Erythroblast (primary cell): Measurements from ENCODE around the gene SPATA9.
"Not testable (repeated sequence)": the region's sequence is repeated elsewhere in the genome, so short reads cannot be mapped to it uniquely, and the experiment has no call there.

Source experiments
- DNase-seq, 2 experiments: peaks; one replicate each; lab custom pipeline; 2025; lab: John Stamatoyannopoulos, UW
- GATA1 ChIP-seq: IDR thresholded peaks from 2 replicates; pipeline ENCODE4 v1.6.1; 2011; ENCODE audit warnings: low read depth, mild to moderate bottlenecking, control low read depth, low read length, moderate library complexity
- POLR2A ChIP-seq: IDR thresholded peaks from 2 replicates; pipeline ENCODE4 v1.6.1; 2011; ENCODE audit warnings: mild to moderate bottlenecking, low read length

Gene SPATA9

DNA sequence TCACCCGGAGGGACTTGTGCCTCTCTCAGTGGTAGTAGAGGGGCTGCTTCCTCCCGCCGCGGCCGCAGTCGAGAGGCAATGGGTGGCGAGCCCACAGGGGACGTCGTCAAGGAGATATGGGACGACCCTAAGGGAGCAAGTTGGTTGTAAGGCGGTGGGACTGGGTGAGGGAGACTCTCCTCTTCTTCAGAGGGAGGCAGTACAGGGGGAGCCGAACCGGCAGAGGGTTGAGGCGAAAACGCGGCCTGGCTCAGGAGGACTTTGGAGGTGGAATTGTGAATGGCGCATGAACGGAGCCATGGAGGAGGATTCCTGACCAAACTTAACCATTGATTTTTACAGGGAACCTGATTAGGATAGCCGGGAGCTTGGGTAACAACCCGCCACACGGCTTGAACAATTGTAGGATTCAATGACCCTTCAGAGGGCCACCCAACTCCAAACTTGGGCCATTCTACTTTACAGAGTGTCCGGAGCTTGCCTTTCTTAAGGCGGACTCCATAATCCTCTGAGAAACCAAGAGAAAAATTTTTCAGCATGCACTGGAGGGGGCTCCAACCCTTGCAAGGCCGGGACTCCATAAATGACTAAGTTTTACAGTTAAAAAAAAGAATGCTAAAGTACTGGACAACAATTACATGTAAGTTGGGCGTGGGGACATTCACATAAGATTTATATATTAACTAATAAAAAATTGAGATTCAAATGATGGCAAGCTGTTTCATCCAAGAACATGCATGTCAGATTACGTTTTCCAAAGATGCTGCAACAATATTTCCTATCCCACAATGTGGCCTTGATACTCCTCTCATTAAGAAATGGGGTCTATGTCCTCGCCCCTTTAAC, 28.9 kb upstream of the SPATA9 start:
- peak; percentile 42 to 49 for DNase-seq
- TF ChIP-seq GATA1 (no peak), POLR2A (no peak)

DNA sequence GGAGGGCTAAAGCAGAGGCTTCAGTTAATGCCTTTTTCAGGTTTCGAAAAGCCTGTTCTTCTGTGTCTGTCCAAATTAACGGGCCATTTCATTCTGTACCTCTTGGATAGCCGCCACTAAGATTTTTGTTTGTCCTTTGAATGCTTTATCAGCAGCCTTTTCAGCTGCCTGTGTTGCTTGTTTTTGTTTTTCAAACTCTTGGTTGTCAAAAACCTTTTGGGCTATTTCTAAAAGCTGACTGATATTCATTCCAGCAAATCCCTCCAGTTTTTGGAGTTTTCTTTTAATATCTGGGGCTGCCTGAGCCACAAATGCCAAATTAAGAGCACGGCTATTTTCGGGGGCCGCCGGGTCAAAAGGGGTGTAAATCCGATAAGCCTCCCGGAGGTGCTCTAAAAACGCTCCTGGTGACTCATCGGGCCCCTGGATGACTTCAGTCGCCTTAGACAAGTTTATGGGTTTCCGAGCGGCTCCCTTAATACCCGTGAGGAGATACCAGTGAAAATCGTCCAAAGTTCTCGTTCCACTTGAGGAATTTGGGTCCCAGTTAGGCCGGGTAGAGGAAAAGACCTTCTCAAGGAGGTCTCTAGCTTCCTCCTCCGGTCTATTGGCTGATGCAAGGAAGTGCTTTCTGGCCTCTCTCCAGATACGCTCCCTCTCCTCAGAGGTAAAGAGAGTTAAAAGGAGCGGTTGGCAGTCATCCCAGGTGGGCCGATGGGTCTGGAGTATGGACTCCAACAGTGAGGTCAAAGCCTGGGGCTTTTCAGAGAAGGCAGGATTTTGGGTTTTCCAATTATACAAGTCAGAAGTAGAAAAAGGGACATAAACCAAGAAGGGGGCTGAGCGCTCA, 28.1 kb upstream of the SPATA9 start:
- peak; percentile 68 to 75 for DNase-seq

DNA sequence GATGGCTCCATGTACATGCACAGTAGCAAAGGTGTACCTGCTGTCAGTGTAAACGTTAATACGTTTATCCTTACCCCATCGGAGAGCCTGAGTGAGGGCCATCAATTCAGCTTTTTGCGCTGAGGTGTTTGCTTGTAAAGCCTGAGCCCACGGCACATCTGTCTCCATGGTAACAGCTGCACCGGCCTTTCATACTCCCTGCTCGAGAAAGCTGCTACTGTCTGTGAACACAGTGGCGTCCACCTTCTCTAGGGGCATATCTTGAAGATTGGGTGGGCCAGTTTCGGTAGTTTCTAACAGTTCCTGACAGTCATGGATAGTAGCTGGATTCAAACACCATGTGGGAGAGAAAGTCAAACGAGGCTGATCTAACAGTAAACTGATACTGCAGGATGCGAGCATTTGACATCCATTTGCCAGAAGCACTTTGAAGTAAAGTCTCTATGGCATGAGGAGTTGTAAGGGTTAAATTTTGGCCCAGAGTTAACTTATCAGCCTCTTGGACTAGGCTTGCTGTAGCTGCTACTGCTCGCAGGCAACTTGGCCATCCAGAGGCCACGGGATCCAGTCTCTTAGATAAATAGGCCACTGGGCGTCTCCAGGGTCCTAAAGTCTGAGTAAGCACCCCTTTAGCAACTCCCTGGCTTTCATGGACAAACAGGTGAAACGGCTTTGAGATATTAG, 27.3 kb upstream of the SPATA9 start:
- no peak for TF ChIP-seq POLR2A
- TF ChIP-seq GATA1, result no peak
- peak; percentile 85 to 92 for DNase-seq

DNA sequence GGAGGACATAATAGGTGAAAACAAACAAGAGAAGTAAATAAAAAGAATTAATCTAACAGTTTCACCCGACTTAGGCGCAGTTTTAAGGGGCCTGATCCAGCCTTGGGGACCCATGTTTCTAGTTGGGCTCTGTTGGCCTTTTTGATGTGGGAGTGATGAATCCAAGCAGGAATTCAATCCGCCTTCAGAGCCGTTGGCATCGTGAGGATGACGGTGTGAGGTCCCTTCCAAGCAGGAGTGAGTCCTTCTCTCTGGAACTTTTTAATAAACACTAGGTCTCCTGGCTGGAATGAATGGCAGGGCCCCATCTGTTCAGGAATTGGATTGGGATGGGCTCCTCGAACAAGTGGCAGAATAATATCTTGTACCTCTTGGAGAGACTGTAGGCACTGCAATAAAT, 26.1 kb upstream of the SPATA9 start:
- no peak for TF ChIP-seq GATA1

DNA sequence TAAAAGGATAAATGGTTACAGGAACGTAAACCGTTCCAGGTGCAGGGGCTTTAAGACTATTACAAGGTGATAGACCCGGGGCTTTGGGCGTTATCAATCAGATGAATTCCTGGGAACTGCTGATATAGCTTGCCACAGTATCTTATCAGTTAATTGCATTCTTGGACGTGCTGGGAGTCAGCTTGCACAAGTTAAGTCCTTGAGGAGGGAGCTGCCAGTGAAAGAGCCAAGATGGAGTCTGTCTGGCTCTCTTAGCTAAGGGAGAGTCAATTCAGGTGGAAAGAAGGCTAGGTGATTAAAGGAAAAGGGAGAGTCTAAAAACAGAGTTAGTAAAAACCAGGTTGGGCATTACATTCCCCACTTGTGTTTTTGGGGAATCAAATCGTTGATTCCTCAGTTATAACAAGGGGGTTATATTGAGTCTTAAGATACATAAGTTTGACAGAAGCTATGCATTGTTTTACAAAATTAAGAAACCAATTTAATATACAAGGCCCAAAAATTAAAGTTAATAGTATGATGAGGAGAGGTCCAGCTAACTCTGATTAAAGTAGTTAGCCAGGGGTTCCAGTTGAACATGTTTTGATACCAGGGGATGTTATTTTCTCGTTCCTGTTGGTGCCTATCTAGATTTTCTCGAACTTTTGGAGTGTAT, 24.9 kb upstream of the SPATA9 start:
- DNase-seq, result peak in 1 of 2 experiments; percentile 51

More for the DNA sequence above, 26.1 kb upstream of the SPATA9 start:
- DNase-seq, result no peak

DNA sequence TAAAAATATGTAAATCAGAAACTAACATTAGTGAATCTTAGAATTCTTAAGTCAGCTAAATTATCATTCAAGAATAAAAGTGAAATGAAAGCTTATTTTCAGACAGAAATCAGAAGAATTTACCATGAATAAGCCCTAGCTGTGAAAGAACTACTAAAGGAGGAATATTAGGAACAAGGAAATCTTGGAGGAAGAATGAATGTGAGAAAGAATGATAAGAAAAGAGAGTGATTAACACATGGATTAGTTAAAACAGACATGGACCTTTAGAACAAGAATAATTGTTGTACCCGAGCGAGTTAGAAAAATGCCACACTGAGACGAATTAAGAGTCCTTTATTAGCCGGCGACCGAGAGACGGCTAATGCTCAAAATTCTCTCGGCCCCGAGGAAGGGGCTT, 24.3 kb upstream of the SPATA9 start:
- DNase-seq, result no peak
- TF ChIP-seq GATA1, result no peak
- no peak for TF ChIP-seq POLR2A

DNA sequence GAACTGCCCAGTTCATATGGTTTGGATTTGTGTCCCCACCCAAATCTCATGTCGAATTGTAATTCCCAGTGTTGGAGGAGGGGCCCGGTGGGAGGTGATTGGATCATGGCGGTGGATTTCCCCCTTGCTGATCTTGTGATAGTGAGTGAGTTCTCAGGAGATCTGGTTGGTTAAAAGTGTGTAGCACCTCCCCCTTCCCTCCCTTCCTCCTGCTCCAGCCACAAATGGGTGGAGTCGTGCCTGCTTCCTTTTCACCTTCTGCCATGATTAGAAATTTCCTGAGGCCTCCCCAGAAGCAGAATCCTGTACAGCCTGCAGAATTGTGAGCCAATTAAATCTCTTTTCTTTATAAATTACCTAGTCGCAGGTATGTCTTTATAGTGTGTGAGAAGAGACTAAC, 23.4 kb upstream of the SPATA9 start:
- DNase-seq, result not testable (repeated sequence)

DNA sequence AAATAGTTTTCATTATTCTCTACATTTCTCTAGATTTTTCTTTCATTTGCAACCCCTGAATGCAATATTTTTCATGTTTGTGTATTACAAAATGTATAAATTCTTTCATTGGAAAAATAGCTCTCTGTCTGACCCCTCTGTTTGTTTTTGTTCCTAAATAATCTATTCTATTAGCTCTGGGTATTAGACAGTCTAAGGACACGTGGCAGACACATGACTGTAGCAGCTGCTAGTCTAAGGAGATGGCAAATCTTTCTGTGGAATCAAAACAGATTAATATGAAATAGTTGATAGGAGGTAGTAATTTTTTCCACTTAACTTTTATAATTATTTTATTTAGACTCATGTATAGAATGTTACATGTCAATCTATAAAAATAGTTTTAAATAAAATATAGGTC, 21.4 kb upstream of the SPATA9 start:
- DNase-seq, result no peak
- TF ChIP-seq GATA1, result no peak
- TF ChIP-seq POLR2A, result no peak

DNA sequence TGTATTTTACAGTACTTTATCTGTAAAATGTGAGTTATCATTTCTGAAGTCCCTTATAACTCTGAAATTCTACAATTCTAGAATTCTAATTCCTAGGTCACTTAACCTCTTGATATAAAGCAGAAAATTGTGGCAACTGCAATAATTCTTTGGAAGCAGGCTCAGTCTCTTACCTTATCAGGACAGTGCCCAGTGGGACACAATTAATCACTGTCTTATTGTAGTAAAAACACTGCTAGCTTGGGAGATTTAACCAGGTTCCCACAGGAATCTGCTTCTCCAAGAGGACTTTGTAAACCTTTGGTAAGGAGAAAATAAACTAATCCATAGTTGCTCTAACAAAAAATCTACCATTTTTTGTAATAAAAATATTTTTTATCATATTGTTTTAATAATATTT, 18.3 kb upstream of the SPATA9 start:
- no peak for DNase-seq
- no peak for TF ChIP-seq POLR2A
- TF ChIP-seq GATA1, result no peak

DNA sequence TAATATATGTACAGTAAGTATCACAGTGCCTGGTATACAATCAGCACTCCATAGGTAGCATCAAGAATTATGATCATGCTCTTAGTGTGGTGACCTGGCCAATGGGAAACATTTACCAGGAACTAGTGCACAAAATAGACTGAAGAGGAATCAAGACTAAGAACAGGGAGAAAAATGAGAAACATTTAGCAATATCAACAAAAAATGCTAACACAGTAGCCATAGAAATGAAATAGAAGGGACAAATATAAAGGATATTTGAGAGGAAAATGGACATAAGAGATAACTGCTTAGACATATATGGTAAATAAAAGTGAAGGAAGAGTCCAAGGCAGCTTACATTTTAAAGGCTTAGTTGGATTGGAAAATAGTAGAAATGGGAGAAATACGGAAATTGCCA, 16.5 kb upstream of the SPATA9 start:
- TF ChIP-seq POLR2A, result no peak
- no peak for TF ChIP-seq GATA1
- DNase-seq, result no peak

DNA sequence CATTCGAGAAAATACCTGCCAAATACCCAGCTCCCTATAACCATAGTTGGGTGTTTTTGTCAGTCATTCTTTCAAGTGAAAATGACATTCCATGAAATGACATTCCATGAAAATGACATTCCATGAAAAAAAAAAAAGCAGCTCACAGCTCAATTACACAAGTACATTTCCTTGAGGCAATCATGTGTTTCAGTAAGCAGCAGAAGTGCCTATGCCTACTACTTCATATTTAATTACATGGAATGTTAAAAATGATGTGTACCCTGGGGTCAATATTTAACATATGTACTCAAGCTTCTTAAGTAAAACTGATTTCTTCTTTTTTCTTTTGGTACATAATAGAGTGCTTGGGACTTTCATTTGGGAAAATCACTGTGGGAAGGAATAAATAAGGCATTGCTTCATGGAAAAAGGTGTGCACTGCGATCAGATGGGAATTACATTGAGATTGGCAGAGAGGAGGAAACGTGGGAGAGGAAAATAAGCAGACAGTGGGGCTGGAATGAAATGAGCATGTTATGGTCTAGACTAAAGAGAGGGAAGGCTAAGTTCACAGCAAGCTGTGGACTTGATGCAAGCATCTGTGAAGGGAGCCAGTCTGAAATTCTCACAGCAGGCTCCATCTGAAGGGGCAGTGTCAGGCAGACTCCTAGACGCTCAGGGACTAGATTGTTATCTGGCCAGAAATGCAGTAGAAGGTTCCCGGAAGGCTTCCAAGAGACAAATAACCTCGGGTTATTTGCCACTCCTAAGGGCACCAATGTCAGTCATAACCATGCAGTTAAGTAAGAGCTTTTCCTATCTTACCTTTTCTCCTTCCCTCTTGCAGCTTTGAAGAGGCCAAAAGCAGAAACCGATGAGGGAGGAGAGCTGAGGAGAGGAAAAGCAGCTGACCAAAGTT, 15.2 kb upstream of the SPATA9 start:
- TF ChIP-seq POLR2A (no peak), GATA1 (no peak)
- peak; percentile 32 to 34 for DNase-seq

DNA sequence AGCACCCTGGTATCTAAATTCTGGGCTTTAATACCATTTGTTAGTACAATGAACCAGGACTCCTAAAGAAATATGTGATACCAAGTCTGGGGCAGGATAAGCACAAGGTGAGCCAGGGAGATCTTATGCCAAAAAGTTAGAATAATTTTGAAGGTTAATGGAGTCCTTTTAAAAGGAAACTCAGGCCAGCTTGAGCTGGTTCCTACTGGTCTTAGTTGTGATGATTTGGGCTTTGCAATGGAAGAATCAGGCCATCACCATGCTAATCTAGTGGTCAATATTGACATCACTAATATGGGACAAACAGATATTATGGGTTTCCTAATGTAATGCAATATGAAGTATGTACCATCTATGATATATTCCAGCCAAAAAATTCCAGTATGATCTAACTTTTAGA, 7.5 kb upstream of the SPATA9 start:
- TF ChIP-seq POLR2A (no peak), GATA1 (no peak)
- peak in 1 of 2 experiments; percentile 29 for DNase-seq

DNA sequence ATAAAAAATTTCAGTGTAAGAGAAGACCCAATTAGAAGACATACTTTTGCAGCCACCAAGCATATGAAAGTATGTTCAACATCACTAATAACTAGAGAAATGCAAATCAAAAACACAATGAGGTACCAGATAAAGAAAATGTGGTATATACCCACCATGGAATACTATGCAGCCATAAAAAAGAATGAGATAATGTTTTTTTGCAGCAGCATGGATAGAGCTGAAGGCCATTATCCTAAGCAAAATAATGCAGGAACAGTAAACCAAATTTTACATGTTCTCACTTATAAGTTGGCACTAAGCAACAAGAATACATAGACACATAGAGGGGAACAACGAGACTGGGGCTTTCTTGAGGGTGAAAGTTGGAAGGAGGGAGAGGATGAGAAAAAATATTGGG, 6.9 kb upstream of the SPATA9 start:
- no peak for DNase-seq
- TF ChIP-seq POLR2A, result no peak
- TF ChIP-seq GATA1, result no peak
